ENCODE measurements around the gene GARIN5A. TPM values are rescaled to one million over a fixed set of nuclear protein-coding genes. Genes with fewer than 3 reads are reported as not detected.
A peak's percentile ranks its signal among the peaks of the same experiment; 100 is the strongest.

GARIN5A gene
- polyA plus RNA-seq, 1 of the 3 experiments (the other 2 are of a cell fraction): 1.3 TPM

DNA sequence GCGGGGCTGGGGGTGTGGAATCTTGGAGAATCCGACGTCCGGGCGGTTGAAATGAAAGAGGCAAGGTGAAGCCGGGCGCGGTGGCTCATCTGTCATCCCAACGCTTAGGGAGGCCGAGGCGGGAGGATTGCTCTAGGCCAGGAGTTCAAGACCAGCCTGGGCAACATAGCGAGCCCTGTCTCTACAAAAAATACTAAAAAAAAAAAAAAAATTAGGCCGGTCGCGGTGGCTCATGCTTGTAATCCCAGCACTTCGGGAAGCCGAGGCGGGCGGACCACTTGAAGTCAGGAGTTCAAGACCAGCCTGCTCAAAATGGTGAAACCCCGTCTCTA is 225 bp upstream of the GARIN5A start:
- Histone ChIP-seq H3K4me1 (ENCODE audit: control insufficient read depth in 1 of 2, insufficient read depth in 2 of 2, low read depth in 1 of 2, low read length in 1 of 2) (peaks cover 6 to 9% of the 10 kb centered on the region in 2 experiments; a peak in 2 of 4 replicates), H3K36me3 (replicated peaks in 1 of 2; ENCODE audit: control insufficient read depth in 1 of 2, insufficient read depth in 2 of 2, low read length in 1 of 2) (peaks cover 10 to 25% of the 10 kb centered on the region in 2 experiments), H3K79me2 (ENCODE audit: insufficient read depth) (peaks cover 16% of the 10 kb centered on the region), H3K27ac (ENCODE audit: low read depth in 2 of 2, low read length in 1 of 2) (peak overlapping the region; percentile 67 to 85; a peak in 3 of 4 replicates), H3K27me3 (ENCODE audit: insufficient read depth) (no peaks in the 10 kb centered on the region), H3K9me3 (no peaks in the 10 kb centered on the region), H3F3A (replicated peaks; ENCODE audit: insufficient read depth) (peaks cover 12% of the 10 kb centered on the region), H4K20me1 (ENCODE audit: insufficient read depth) (no peaks in the 10 kb centered on the region), H3K4me3 (ENCODE audit: low read depth in 2 of 2, low read length in 1 of 2) (peak overlapping the region; percentile 83 to 93), H3K9me2 (no peaks in the 10 kb centered on the region), H3K9ac (peak overlapping the region; percentile 76), H3K4me2 (peak overlapping the region; percentile 93), H2AFZ (ENCODE audit: low read depth) (peak overlapping the region; percentile 93; the same call in 1 of the 2 replicates)
- TF ChIP-seq MEF2A (IDR thresholded peaks at IDR 0.05; ENCODE audit: borderline replicate concordance, low read depth): no peak
- TF ChIP-seq TEAD4 (IDR thresholded peaks at IDR 0.05; ENCODE audit: borderline replicate concordance, insufficient read depth): no peak
- no peak for TF ChIP-seq TAF1 (IDR thresholded peaks at IDR 0.05; ENCODE audit: borderline replicate concordance, low read depth, low read length)
- no peak for TF ChIP-seq POLR2AphosphoS5 (IDR thresholded peaks at IDR 0.05; ENCODE audit: low read depth, low read length)
- TF ChIP-seq, protein P1, sequence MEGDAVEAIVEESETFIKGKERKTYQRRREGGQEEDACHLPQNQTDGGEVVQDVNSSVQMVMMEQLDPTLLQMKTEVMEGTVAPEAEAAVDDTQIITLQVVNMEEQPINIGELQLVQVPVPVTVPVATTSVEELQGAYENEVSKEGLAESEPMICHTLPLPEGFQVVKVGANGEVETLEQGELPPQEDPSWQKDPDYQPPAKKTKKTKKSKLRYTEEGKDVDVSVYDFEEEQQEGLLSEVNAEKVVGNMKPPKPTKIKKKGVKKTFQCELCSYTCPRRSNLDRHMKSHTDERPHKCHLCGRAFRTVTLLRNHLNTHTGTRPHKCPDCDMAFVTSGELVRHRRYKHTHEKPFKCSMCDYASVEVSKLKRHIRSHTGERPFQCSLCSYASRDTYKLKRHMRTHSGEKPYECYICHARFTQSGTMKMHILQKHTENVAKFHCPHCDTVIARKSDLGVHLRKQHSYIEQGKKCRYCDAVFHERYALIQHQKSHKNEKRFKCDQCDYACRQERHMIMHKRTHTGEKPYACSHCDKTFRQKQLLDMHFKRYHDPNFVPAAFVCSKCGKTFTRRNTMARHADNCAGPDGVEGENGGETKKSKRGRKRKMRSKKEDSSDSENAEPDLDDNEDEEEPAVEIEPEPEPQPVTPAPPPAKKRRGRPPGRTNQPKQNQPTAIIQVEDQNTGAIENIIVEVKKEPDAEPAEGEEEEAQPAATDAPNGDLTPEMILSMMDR (IDR thresholded peaks at IDR 0.05): no peak
- no peak for TF ChIP-seq FOSL2 (IDR thresholded peaks at IDR 0.05; ENCODE audit: borderline replicate concordance, low read depth)
- no peak for TF ChIP-seq JUND (IDR thresholded peaks at IDR 0.05)
- TF ChIP-seq FOXJ3 (CRISPR knock-in tag; IDR thresholded peaks at IDR 0.05): no peak
- TF ChIP-seq GATA2 (CRISPR knock-in tag; IDR thresholded peaks at IDR 0.05): no peak
- no peak for TF ChIP-seq RCOR1 (IDR thresholded peaks at IDR 0.05; ENCODE audit: low read length)
- TF ChIP-seq, protein P2, sequence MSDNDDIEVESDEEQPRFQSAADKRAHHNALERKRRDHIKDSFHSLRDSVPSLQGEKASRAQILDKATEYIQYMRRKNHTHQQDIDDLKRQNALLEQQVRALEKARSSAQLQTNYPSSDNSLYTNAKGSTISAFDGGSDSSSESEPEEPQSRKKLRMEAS (IDR thresholded peaks at IDR 0.05; ENCODE audit: low read depth): no peak; the same call in 1 of the 2 replicates
- no peak for TF ChIP-seq TCF12 (IDR thresholded peaks at IDR 0.05)
- no peak for TF ChIP-seq NRF1 (IDR thresholded peaks at IDR 0.05; ENCODE audit: low read depth, low read length)
- TF ChIP-seq CHD2 (IDR thresholded peaks at IDR 0.05; ENCODE audit: low read length, partially characterized antibody): no peak
- no peak for TF ChIP-seq SMC3 (IDR thresholded peaks at IDR 0.05; ENCODE audit: low read depth, low read length)
- TF ChIP-seq RXRA (IDR thresholded peaks at IDR 0.05; ENCODE audit: borderline replicate concordance, low read depth): no peak
- CTCF ChIA-PET: no interaction called here
- 2% methylated on average over 15 of the region's 20 CpGs for WGBS (ENCODE audit: low lambda C conversion rate)
- POLR2A ChIA-PET: no interaction called here
- DNase-seq: no peak

DNA sequence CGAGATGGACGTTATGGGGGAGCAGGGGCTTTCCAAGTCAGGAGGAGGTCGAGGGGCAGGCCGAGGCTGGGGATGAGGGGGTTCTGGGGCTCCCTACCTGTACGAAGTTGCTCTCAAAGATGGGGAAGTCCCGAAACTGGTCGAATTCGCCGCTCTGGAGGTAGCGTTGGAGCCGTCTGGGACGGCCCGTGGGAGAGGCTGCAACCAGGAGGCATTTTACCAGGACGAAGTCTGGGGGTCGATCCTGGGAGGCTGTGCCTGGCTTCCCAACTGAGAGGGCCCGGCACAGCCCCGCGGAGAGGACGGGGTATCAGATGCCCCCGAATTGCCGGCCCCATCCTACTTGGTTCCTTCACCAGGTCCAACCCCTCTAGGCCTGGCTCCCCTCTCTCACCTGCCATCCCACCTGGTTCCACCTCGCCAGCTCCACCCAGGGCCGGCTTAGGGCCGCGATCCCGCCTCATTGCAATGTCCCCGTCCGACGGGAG is 868 bp downstream of the GARIN5A start:
- Histone ChIP-seq H3K27me3 (ENCODE audit: insufficient read depth) (no peaks in the 10 kb centered on the region), H3K4me3 (ENCODE audit: low read depth in 2 of 2, low read length in 1 of 2) (no peak overlapping the region; a peak in 1 of 4 replicates), H3K79me2 (ENCODE audit: insufficient read depth) (peaks cover 16% of the 10 kb centered on the region), H2AFZ (ENCODE audit: low read depth) (no peak overlapping the region), H3K9me2 (no peaks in the 10 kb centered on the region), H3K27ac (ENCODE audit: low read depth in 2 of 2, low read length in 1 of 2) (no peak overlapping the region), H3K36me3 (replicated peaks in 1 of 2; ENCODE audit: control insufficient read depth in 1 of 2, insufficient read depth in 2 of 2, low read length in 1 of 2) (peaks cover 7 to 17% of the 10 kb centered on the region in 2 experiments), H3K4me2 (no peak overlapping the region), H3K4me1 (ENCODE audit: control insufficient read depth in 1 of 2, insufficient read depth in 2 of 2, low read depth in 1 of 2, low read length in 1 of 2) (peaks cover 6 to 9% of the 10 kb centered on the region in 2 experiments; a peak in 2 of 4 replicates), H3K9ac (no peak overlapping the region), H3F3A (replicated peaks; ENCODE audit: insufficient read depth) (peaks cover 15% of the 10 kb centered on the region), H3K9me3 (no peaks in the 10 kb centered on the region), H4K20me1 (ENCODE audit: insufficient read depth) (no peaks in the 10 kb centered on the region)
- POLR2A ChIA-PET: no interaction called here
- no peak for DNase-seq
- CTCF ChIA-PET: no interaction called here
- TF ChIP-seq JUND (IDR thresholded peaks at IDR 0.05): no peak
- no peak for TF ChIP-seq NFIC (IDR thresholded peaks at IDR 0.05; ENCODE audit: borderline replicate concordance)
- TF ChIP-seq FOSL2 (IDR thresholded peaks at IDR 0.05; ENCODE audit: borderline replicate concordance, low read depth): no peak
- TF ChIP-seq TEAD4 (IDR thresholded peaks at IDR 0.05; ENCODE audit: borderline replicate concordance, insufficient read depth): no peak
- TF ChIP-seq YY1 (IDR thresholded peaks at IDR 0.05; ENCODE audit: low read depth): no peak
- no peak for TF ChIP-seq GABPA (IDR thresholded peaks at IDR 0.05; ENCODE audit: low read depth)
- TF ChIP-seq ELF1 (IDR thresholded peaks at IDR 0.05): no peak
- no peak for TF ChIP-seq MXI1 (IDR thresholded peaks at IDR 0.05; ENCODE audit: low read depth, low read length)
- 87% methylated on average over 17 of the region's 29 CpGs for whole genome bisulfite sequencing (ENCODE audit: low lambda C conversion rate)

All from SK-N-SH (cell line).